Measurements from ENCODE around the gene PABPN1L.

Gene PABPN1L

DNA sequence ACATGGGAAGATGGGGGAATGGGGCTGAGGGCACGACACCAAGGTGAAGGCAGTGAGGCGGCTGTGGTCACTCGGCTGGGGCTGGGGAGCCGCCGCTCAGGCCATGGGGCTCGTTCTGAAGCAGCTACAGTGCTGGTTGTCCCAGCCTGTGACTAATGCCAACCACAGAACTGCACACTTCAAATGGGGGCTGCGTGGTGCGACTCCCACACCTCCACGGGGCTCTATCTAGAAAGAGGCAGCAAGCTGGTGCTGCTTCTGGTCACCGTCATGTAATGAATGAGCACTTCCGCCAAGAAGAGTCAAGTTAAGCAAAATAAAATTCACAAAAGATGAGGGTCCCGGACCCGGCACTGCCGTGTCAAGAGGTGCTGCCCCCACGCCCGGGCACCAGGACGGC lies 29.7 kb downstream of the PABPN1L start:
- H3K27ac ChIP-seq (ENCODE audit: low read depth, low read length): no peak overlapping the region
- H4K20me1 ChIP-seq (ENCODE audit: control insufficient read depth, insufficient read depth, low read depth, low read length): no peaks in the 10 kb centered on the region
- H3K9me3 ChIP-seq (ENCODE audit: control insufficient read depth, insufficient read depth, low read length): no peaks in the 10 kb centered on the region
- H3K9me2 ChIP-seq (replicated peaks; ENCODE audit: control insufficient read depth, low read length): no peaks in the 10 kb centered on the region
- H3K79me2 ChIP-seq (ENCODE audit: control insufficient read depth, low read length): no peaks in the 10 kb centered on the region
- no peaks in the 10 kb centered on the region for H3K27me3 ChIP-seq (ENCODE audit: control insufficient read depth, low read length)
- peaks cover 12% of the 10 kb centered on the region for H3K4me1 ChIP-seq (ENCODE audit: control insufficient read depth, low read length)
- H3K4me3 ChIP-seq (ENCODE audit: low read length): no peak overlapping the region
- H3F3A ChIP-seq (ENCODE audit: control insufficient read depth, insufficient read depth): no peaks in the 10 kb centered on the region
- H3K4me2 ChIP-seq (ENCODE audit: low read length): no peak overlapping the region
- no peaks in the 10 kb centered on the region for H3K36me3 ChIP-seq (ENCODE audit: control insufficient read depth, low read length)
- TF ChIP-seq EZH2phosphoT487 (IDR thresholded peaks at IDR 0.05; ENCODE audit: borderline replicate concordance, low read length): no peak
- TF ChIP-seq, protein P1, sequence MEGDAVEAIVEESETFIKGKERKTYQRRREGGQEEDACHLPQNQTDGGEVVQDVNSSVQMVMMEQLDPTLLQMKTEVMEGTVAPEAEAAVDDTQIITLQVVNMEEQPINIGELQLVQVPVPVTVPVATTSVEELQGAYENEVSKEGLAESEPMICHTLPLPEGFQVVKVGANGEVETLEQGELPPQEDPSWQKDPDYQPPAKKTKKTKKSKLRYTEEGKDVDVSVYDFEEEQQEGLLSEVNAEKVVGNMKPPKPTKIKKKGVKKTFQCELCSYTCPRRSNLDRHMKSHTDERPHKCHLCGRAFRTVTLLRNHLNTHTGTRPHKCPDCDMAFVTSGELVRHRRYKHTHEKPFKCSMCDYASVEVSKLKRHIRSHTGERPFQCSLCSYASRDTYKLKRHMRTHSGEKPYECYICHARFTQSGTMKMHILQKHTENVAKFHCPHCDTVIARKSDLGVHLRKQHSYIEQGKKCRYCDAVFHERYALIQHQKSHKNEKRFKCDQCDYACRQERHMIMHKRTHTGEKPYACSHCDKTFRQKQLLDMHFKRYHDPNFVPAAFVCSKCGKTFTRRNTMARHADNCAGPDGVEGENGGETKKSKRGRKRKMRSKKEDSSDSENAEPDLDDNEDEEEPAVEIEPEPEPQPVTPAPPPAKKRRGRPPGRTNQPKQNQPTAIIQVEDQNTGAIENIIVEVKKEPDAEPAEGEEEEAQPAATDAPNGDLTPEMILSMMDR (IDR thresholded peaks at IDR 0.05; ENCODE audit: low read depth, low read length, poor library complexity, severe bottlenecking): no peak

DNA sequence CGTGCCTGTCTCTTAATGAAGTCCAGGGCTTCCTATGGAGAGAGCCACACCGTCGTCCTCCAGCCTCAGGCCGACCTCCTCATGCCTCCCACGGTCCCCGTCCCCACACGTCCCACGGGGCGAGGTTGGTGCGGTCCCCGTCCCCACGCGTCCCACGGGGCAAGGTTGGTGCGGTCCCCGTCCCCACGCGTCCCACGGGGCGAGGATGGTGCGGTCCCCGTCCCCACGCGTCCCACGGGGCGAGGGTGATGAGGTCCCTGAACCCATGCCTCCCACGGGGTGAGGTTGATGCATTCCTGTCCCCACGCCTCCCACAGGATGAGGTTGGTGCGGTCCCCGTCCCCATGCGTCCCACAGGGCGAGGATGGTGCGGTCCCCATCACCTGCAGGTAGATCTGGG lies 30.6 kb downstream of the PABPN1L start:
- Histone ChIP-seq H3K4me2 (ENCODE audit: low read length) (no peak overlapping the region), H3K79me2 (ENCODE audit: control insufficient read depth, low read length) (no peaks in the 10 kb centered on the region), H3F3A (ENCODE audit: control insufficient read depth, insufficient read depth) (no peaks in the 10 kb centered on the region), H3K27me3 (ENCODE audit: control insufficient read depth, low read length) (no peaks in the 10 kb centered on the region), H3K4me3 (ENCODE audit: low read length) (no peak overlapping the region), H3K9me3 (ENCODE audit: control insufficient read depth, insufficient read depth, low read length) (no peaks in the 10 kb centered on the region), H3K36me3 (ENCODE audit: control insufficient read depth, low read length) (no peaks in the 10 kb centered on the region), H3K4me1 (ENCODE audit: control insufficient read depth, low read length) (peaks cover 12% of the 10 kb centered on the region), H4K20me1 (ENCODE audit: control insufficient read depth, insufficient read depth, low read depth, low read length) (no peaks in the 10 kb centered on the region), H3K27ac (ENCODE audit: low read depth, low read length) (no peak overlapping the region), H3K9me2 (replicated peaks; ENCODE audit: control insufficient read depth, low read length) (no peaks in the 10 kb centered on the region)
- TF ChIP-seq, protein P1 (IDR thresholded peaks at IDR 0.05; ENCODE audit: low read depth, low read length, poor library complexity, severe bottlenecking): no peak
- no peak for TF ChIP-seq EZH2phosphoT487 (IDR thresholded peaks at IDR 0.05; ENCODE audit: borderline replicate concordance, low read length)

DNA sequence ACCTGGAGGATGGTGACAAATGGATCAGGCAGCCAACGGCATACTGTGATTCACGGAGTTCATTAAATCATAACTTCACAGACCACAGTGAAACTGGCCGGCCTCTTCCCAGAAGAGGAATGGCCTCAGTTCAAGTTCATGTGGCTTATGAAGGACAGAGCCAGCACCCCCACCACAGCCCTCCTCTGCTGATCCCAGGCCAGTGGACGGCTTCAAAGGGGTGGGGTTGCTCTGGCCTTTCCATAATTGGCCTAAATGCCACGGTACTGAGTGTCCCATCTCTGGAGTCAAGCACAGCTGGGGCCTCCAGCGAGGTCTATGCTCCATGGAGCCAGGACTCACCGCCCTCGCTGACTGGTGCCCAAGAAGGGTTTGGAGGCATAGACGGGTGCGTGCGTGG lies 31.1 kb downstream of the PABPN1L start:
- Histone ChIP-seq H3F3A (ENCODE audit: control insufficient read depth, insufficient read depth) (no peaks in the 10 kb centered on the region), H3K27ac (ENCODE audit: low read depth, low read length) (no peak overlapping the region), H3K36me3 (ENCODE audit: control insufficient read depth, low read length) (no peaks in the 10 kb centered on the region), H3K79me2 (ENCODE audit: control insufficient read depth, low read length) (no peaks in the 10 kb centered on the region), H3K9me3 (ENCODE audit: control insufficient read depth, insufficient read depth, low read length) (no peaks in the 10 kb centered on the region), H3K9me2 (replicated peaks; ENCODE audit: control insufficient read depth, low read length) (no peaks in the 10 kb centered on the region), H3K4me1 (ENCODE audit: control insufficient read depth, low read length) (peaks cover 12% of the 10 kb centered on the region), H3K4me3 (ENCODE audit: low read length) (no peak overlapping the region), H3K27me3 (ENCODE audit: control insufficient read depth, low read length) (no peaks in the 10 kb centered on the region), H3K4me2 (ENCODE audit: low read length) (no peak overlapping the region), H4K20me1 (ENCODE audit: control insufficient read depth, insufficient read depth, low read depth, low read length) (no peaks in the 10 kb centered on the region)
- TF ChIP-seq, protein P1 (IDR thresholded peaks at IDR 0.05; ENCODE audit: low read depth, low read length, poor library complexity, severe bottlenecking): no peak
- TF ChIP-seq EZH2phosphoT487 (IDR thresholded peaks at IDR 0.05; ENCODE audit: borderline replicate concordance, low read length): no peak

DNA sequence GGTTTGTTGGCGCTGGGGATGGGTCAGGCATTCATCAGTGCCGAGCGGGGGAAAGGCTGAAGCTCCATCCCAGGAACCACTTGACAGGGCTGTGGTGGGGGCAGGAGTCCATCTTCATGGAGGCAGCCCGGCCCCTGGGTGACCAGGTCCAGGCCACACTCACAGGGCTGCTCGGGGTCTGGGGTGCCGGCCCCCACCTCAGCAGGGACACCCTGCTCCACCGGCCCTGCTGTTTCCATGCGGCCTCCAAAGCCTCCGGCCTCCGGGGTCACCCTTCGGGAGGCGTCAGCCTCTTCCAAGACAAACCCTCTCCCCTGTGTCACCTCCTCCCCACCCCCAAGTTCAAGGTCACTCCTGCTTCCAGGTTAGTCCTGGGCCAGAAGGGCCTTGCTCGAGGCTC lies 31.8 kb downstream of the PABPN1L start:
- Histone ChIP-seq H3K4me2 (ENCODE audit: low read length) (no peak overlapping the region), H3K27ac (ENCODE audit: low read depth, low read length) (no peak overlapping the region), H3K36me3 (ENCODE audit: control insufficient read depth, low read length) (no peaks in the 10 kb centered on the region), H4K20me1 (ENCODE audit: control insufficient read depth, insufficient read depth, low read depth, low read length) (no peaks in the 10 kb centered on the region), H3K27me3 (ENCODE audit: control insufficient read depth, low read length) (no peaks in the 10 kb centered on the region), H3K4me3 (ENCODE audit: low read length) (no peak overlapping the region), H3K79me2 (ENCODE audit: control insufficient read depth, low read length) (no peaks in the 10 kb centered on the region), H3K9me3 (ENCODE audit: control insufficient read depth, insufficient read depth, low read length) (no peaks in the 10 kb centered on the region), H3F3A (ENCODE audit: control insufficient read depth, insufficient read depth) (no peaks in the 10 kb centered on the region), H3K9me2 (replicated peaks; ENCODE audit: control insufficient read depth, low read length) (no peaks in the 10 kb centered on the region), H3K4me1 (ENCODE audit: control insufficient read depth, low read length) (peaks cover 12% of the 10 kb centered on the region)
- TF ChIP-seq, protein P1 (IDR thresholded peaks at IDR 0.05; ENCODE audit: low read depth, low read length, poor library complexity, severe bottlenecking): no peak

Measured in DOHH2 (cell line).